HG02763 (cell line): Measurements from ENCODE around the gene CSH2.
"Not testable (repeated sequence)": the region's sequence is repeated elsewhere in the genome, so short reads cannot be mapped to it uniquely, and the experiment has no call there.

ENCODE experiments used
- ATAC-seq: cut with Tn5 transposase; IDR thresholded peaks from one replicate; pipeline ENCODE4 v1.9.1; 2021; ENCODE audit warnings: mild to moderate bottlenecking, moderate library complexity; ENCODE audit not compliant: unreplicated experiment

The CSH2 gene

GRCh38 chr17:63896524-63897354 lies 23.3 kb upstream of the CSH2 start, which contains the start of gene CSH1:
Gene CSH1, minus strand, starts transcription at chr17:63896574. Its CDS starts 63 bp downstream, at chr17:63896511.
- not testable (repeated sequence) for ATAC-seq

GRCh38 chr17:63894821-63895220 lies 21.3 kb upstream of the CSH2 start:
- not testable (repeated sequence) for ATAC-seq

- ATAC-seq = not testable (repeated sequence)
These were observed 20.5 kb upstream of the CSH2 start for GRCh38 chr17:63894021-63894420.

GRCh38 chr17:63892316-63893037 lies 19.0 kb upstream of the CSH2 start:
- ATAC-seq = not testable (repeated sequence)

- ATAC-seq = not testable (repeated sequence)
These were observed 15.8 kb upstream of the CSH2 start for GRCh38 chr17:63889026-63889848.

- not testable (repeated sequence) for ATAC-seq
These were observed 11.6 kb upstream of the CSH2 start for GRCh38 chr17:63885119-63885518.

- ATAC-seq = not testable (repeated sequence)
These were observed 9.2 kb upstream of the CSH2 start for GRCh38 chr17:63882626-63883126.

- no peak for ATAC-seq
These were observed 8.6 kb upstream of the CSH2 start, which contains the start of gene GH2 for GRCh38 chr17:63881935-63882601. Gene GH2, minus strand, starts transcription at chr17:63881944. Its CDS starts 143 bp downstream, at chr17:63881801.

GRCh38 chr17:63881337-63881736 lies 7.9 kb upstream of the CSH2 start:
- ATAC-seq = not testable (repeated sequence)

GRCh38 chr17:63880706-63881105 lies 7.2 kb upstream of the CSH2 start:
- no peak for ATAC-seq

- ATAC-seq = not testable (repeated sequence)
These were observed 4.9 kb upstream of the CSH2 start for GRCh38 chr17:63878413-63878812.

- ATAC-seq = not testable (repeated sequence)
These were observed 1.2 kb upstream of the CSH2 start for GRCh38 chr17:63874693-63875092.

GRCh38 chr17:63874061-63874626 lies 667 bp upstream of the CSH2 start:
- ATAC-seq = not testable (repeated sequence)

GRCh38 chr17:63871646-63872365 lies 1.7 kb downstream of the CSH2 start:
- ATAC-seq = not testable (repeated sequence)

- not testable (repeated sequence) for ATAC-seq
These were observed 3.2 kb downstream of the CSH2 start for GRCh38 chr17:63870292-63870665.

GRCh38 chr17:63869491-63870291 lies 3.8 kb downstream of the CSH2 start:
- ATAC-seq = not testable (repeated sequence)

GRCh38 chr17:63866625-63867024 lies 6.9 kb downstream of the CSH2 start:
- not testable (repeated sequence) for ATAC-seq

- no peak for ATAC-seq
These were observed 14.2 kb downstream of the CSH2 start for GRCh38 chr17:63859257-63859656.
